GM21737 (cell line): Measurements from ENCODE around the gene PDE4D.

ENCODE experiments used
- ATAC-seq: cut with Tn5 transposase; IDR thresholded peaks from one replicate; pipeline ENCODE4 v1.9.1; 2021; ENCODE audit warnings: mild to moderate bottlenecking, moderate library complexity; ENCODE audit not compliant: unreplicated experiment

The PDE4D gene

DNA sequence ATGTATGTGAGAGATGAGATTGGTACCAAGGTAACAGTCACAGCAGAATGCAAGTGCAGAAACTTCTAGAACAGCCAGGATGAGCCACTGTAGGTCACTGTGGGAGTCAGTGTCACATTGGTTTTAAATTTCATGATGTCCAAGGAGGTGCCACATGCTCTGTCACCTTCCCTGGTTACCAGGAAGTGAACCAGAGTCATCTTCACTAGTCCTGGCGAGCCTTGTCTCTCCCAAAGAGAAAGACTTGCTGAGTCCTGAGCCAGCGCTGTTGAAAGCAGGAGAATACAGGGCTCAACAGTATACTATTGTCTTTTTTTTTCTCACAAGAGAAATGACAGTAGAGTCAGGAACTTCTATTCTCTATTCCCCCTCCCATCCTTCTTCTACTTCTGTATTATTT, 695.2 kb downstream of the PDE4D start:
- no peak for ATAC-seq

- ATAC-seq, result no peak
These were observed 695.6 kb downstream of the PDE4D start for GRCh38 chr5:59197911-59198310.

DNA sequence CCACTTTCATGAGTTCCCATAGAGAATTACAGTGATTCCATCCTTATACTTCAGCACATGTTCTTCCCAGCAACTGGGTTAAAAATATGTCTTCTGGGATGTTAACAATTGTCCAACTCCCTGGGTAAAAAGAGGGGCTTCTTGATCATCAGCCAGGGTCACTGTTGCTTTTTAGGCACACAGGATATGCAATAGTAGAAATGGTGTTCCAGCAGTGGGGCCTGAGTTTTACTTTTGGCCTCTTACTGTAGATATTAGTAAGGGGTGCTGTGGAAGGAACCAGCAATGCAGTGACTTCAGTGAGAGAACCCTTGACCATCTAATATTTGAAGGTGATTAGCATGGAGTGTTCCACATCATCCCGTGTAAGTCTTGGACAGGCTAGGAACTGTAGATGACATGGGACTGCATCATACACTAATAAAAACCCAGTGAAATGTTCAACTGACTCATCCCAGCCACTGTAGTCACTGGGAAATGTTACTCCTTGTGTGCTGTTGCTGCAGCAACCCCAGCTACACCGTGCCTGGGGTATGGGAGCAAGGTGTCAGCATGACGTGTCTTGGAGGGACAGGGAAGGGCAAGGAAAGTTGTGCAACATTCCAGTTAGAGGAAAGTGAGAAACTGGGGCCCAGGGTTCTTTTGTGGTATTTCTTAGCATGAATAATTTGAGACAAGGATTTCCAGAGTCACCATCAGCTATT, 699.8 kb downstream of the PDE4D start:
- ATAC-seq, result no peak

GRCh38 chr5:59190746-59191145, 702.8 kb downstream of the PDE4D start:
- no peak for ATAC-seq

DNA sequence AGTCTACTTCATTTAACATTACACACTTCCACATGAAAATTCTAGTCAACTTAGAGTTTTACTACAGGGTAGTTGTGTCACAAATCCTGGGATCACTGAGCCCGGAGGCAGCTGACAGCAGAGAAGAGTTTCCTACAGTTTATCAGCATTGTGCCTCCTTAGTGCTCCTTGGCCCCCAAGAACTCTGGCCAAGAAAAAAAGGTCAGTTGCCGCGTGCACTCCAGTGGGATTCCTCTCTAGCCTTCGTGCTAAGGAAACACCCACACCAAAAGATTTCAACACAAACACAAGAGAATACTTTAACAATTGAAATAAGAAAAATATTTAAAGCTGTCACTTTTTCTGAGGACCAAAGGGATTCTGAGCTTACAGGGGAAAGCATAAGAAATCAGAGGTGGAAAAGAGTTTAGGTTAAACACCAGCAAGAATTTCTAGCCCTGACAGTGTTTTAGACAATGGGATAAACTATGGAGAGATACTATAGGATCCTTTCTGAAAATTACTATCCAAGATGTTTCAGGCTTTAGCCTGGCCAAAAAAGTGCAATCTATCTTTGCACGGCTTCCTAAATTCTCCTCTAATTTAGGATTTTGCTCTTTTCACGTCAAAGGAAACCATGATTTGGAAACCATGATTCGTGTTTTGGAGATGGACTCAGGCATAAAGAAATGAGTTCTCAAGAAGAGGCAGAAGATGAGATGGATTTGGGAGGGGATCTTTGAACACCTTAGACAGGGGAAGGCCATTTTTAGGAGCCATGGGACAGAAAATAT, 703.9 kb downstream of the PDE4D start:
- no peak for ATAC-seq

- no peak for ATAC-seq
These were observed 704.9 kb downstream of the PDE4D start for GRCh38 chr5:59188419-59189225.

GRCh38 chr5:59187857-59188256, 705.7 kb downstream of the PDE4D start:
- ATAC-seq, result no peak

GRCh38 chr5:59186623-59187022, 706.9 kb downstream of the PDE4D start:
- no peak for ATAC-seq

- no peak for ATAC-seq
These were observed 707.7 kb downstream of the PDE4D start for GRCh38 chr5:59185757-59186385.

DNA sequence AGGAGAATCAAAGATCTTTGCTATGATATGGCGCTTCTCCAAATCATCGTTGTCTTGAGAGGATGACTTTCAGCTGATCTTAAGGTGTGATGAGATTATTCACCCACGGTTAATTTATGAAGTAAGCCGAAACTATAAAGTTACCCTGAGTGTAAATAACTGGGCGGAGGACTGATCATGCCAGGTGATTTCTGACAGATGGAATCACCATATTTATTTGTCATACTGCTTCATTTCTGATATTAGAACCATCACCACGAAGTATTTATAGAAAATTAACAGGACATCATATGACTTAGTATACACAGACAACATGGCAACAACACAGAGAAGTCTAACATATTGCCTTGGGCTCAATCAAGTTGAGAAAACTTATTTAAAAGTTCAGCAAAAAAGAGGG, 708.8 kb downstream of the PDE4D start:
- ATAC-seq, result no peak

DNA sequence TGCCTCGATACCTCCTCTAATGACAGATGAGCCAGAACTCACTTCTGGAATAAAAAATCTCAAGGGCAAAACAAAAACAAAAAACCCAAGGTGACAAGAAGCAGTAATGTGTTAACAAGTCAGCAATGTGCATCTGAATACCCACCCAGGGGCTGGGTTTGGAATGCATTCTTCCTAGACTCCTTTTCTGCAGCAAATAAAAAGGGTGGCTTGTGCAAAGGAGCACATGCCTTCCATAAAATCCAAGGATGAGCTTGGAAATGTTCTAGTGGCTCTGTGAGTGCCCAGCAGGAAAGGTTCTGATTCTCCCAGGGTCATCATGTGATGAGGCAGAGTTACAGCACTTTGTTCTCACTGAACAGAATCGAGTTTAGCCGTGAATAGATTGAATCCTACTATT, 710.8 kb downstream of the PDE4D start:
- ATAC-seq, result no peak

DNA sequence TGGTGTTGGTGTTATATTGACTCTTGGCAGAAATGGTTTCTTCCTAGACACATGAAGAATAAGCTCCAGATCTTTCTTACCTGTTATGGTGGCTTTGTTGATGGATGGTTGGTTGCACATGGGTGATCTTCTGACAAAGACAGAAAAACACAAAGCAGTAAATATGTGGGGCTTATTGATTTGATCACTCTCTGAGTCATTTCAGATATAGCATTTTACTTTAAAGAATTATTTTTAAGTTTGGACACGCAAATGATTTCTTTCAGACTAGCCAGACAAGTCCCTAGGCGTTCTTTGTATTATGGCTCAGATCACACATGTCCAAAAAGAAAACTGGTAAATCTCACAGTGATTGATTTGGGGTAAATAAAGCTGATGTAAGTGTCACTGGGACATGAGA, 713.0 kb downstream of the PDE4D start:
- peak; percentile 60 for ATAC-seq

DNA sequence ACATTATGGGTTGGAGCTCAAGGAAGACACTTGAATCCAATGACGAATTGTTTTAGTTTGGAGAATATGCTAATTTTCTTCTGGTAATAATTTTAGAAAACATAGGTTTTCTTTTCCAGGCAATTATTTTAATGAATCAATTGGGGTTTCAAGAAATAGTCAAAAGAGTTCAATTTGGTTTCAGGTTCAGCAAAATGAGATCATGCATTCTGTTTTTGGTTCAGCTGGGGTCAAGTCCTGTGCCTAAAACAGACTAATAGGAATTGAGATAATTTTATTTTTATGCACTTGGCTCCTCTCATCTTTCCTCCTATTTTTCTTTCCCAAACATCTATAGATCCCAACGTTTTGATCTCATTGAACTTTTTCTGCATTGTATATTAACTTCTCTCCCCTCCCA, 713.8 kb downstream of the PDE4D start:
- ATAC-seq, result no peak

DNA sequence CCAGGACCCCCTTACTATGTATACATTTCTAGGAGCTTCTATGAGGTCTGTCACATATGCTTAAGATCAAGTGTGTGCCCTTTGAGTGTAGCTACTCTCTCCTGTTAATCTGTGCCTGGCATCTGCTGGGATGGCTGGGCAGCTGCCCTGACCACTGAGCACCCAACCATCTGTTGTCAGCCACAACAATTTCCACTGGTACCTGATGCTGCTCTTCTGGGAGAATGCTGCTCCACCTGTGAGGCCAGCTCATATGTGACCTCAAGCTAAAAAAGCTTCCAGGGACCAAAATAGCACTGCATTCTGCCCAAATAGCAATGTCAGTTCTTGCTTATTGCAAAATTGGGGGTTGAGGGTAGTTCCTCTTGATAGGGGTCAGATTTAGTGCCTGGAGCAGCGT, 715.0 kb downstream of the PDE4D start:
- ATAC-seq, result no peak

DNA sequence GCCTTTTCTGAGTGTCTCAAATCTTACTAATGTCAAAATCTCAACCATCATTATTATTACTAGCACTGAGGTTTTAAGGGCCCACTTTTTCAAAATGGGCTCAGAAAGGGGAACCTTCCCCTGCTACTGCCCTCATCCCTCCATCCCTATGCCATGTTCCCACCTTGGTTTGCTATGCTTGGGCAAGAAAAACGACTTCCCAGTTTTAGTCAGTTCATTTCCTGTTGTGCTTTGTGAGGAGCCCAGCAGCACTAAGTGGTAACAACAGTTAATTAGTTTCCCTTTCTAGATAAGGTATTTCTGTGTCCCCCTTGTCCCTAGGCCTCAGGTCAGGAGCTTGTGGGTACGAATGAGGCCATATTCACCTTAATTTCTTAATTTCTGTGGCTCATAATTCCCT, 715.5 kb downstream of the PDE4D start:
- ATAC-seq, result peak; percentile 46

DNA sequence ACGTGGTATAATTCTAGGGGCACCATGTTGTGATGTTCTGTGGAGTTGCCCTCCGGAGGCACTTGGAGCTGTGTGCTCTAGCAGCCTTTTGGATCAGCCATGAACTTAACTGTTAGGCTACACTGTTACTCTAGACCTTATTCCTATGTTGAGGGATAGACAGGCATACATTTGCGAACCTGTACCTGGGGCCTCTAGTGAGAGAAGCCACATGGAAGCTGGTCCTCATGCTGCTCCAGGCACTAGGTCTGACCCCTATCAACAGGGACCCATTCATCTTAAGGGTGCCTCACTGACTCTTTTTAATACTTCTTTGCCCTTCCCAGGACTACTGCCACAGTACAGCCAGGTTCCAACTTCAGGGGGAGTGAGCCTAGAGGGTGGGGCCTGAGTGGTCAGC, 715.9 kb downstream of the PDE4D start:
- ATAC-seq, result no peak

- ATAC-seq, result no peak
These were observed 719.2 kb downstream of the PDE4D start for GRCh38 chr5:59174248-59174844.

GRCh38 chr5:59173578-59173977, 719.9 kb downstream of the PDE4D start:
- ATAC-seq, result no peak

- no peak for ATAC-seq
These were observed 722.4 kb downstream of the PDE4D start for GRCh38 chr5:59171131-59171530.

- ATAC-seq, result no peak
These were observed 723.8 kb downstream of the PDE4D start for GRCh38 chr5:59169768-59170150.
